H1 (cell line): ENCODE results near the gene PMS1. TPM values are rescaled to one million over a fixed set of nuclear protein-coding genes. Genes with fewer than 3 reads are reported as not detected.

Experiments
- CTCF ChIA-PET: fragments of 300-600 bp; sonication (Branson Sonifier 250); formaldehyde crosslinking; loops from one replicate; lab custom pipeline; 2021; ENCODE audit not compliant: partially characterized antibody; lab: Charles Lee
- POLR2A ChIA-PET: fragments of 300-600 bp; sonication (Branson Sonifier 250); formaldehyde crosslinking; loops from one replicate; lab custom pipeline; 2021; ENCODE audit warnings: inconsistent platforms; ENCODE audit not compliant: partially characterized antibody; lab: Charles Lee
- DNase-seq, 2 experiments: peaks; one replicate each; pipeline versions ENCODE4 v3.0.0 to v3.0.0-alpha.2; 2010 to 2022; ENCODE audit warnings: low spot score in 2 of 2, low read depth in 1 of 2, mixed read lengths in 1 of 2
- FAIRE-seq: peaks from 2 replicates; lab custom pipeline; 2011; peaks lifted over from hg19 to GRCh38; lab: Jason Lieb, UNC
- H2AFZ ChIP-seq: 2 replicates; pipeline ENCODE4 v1.8.1; 2012; ENCODE audit warnings: low read length, inconsistent platforms
- H2AK5ac ChIP-seq: 2 replicates; pipeline ENCODE4 v1.6.1; 2013; ENCODE audit warnings: low read depth, low read length
- H2BK120ac ChIP-seq: replicated peaks from 2 replicates; pipeline ENCODE3; 2013; ENCODE audit warnings: low read depth, low read length, inconsistent platforms
- H2BK12ac ChIP-seq: 2 replicates; pipeline ENCODE4 v1.6.1; 2013; ENCODE audit warnings: low read depth, low read length
- H2BK15ac ChIP-seq: 2 replicates; pipeline ENCODE4 v1.6.1; 2013; ENCODE audit warnings: low read length
- H2BK20ac ChIP-seq: 2 replicates; pipeline ENCODE4 v1.6.1; 2013; ENCODE audit warnings: low read length
- H2BK5ac ChIP-seq: 2 replicates; pipeline ENCODE4 v1.6.1; 2013; ENCODE audit warnings: low read depth, low read length
- H3K14ac ChIP-seq: 2 replicates; pipeline ENCODE4 v1.6.1; 2013; ENCODE audit warnings: inconsistent platforms; ENCODE audit not compliant: insufficient read length
- H3K18ac ChIP-seq: 2 replicates; pipeline ENCODE4 v1.6.1; 2013; ENCODE audit warnings: low read length; ENCODE audit errors: extremely low read depth
- H3K23ac ChIP-seq: 2 replicates; pipeline ENCODE4 v1.6.1; 2013; ENCODE audit warnings: inconsistent platforms; ENCODE audit not compliant: insufficient read length
- H3K23me2 ChIP-seq: 2 replicates; pipeline ENCODE4 v1.6.1; 2013; ENCODE audit warnings: low read depth, low read length
- H3K27ac ChIP-seq: 2 replicates; pipeline ENCODE4 v1.6.1; 2011; ENCODE audit warnings: low read depth, low read length, inconsistent platforms
- H3K27me3 ChIP-seq, 4 experiments: replicated peaks in 1 of 4; 1 replicate in 1 of 4; 2 replicates in 3 of 4; pipeline versions ENCODE4 v1.6.1 to v1.8.1; 2011 to 2013; ENCODE audit warnings: low read length in 3 of 4, mild to moderate bottlenecking in 3 of 4, inconsistent platforms in 2 of 4, mixed read lengths in 2 of 4, moderate library complexity in 1 of 4; ENCODE audit not compliant: control insufficient read depth in 3 of 4, insufficient read depth in 3 of 4; ENCODE audit errors: extremely low read depth in 1 of 4
- H3K36me3 ChIP-seq, 4 experiments: 2 replicates each; pipeline versions ENCODE4 v1.6.1 to v1.8.1; 2011 to 2013; ENCODE audit warnings: mild to moderate bottlenecking in 4 of 4, low read length in 3 of 4, moderate library complexity in 2 of 4, control low read depth in 1 of 4, inconsistent platforms in 1 of 4; ENCODE audit not compliant: insufficient read depth in 4 of 4, control insufficient read depth in 2 of 4
- H3K4ac ChIP-seq: replicated peaks from 2 replicates; pipeline ENCODE3; 2013; ENCODE audit warnings: low read length, low read depth, mixed read lengths, inconsistent platforms; ENCODE audit not compliant: insufficient read length
- H3K4me1 ChIP-seq, 4 experiments: replicated peaks in 1 of 4; 1 replicate in 1 of 4; 2 replicates in 3 of 4; pipeline versions ENCODE4 v1.6.1 to v1.8.1; 2011 to 2013; ENCODE audit warnings: low read length in 3 of 4, inconsistent platforms in 2 of 4, mixed read lengths in 1 of 4; ENCODE audit not compliant: insufficient read depth in 4 of 4, control insufficient read depth in 3 of 4
- H3K4me2 ChIP-seq, 2 experiments: 2 replicates each; pipeline versions ENCODE4 v1.6.1 to v1.8.1; 2011 to 2013; ENCODE audit warnings: low read depth in 2 of 2, low read length in 2 of 2, control low read depth in 1 of 2, inconsistent platforms in 1 of 2, mild to moderate bottlenecking in 1 of 2; ENCODE audit not compliant: insufficient read depth in 1 of 2
- H3K4me3 ChIP-seq, 4 experiments: fragments of 200-600, 300-600 bp in 1 of 4; sonication (generic), shearing (Covaris generic), sonication (Bioruptor Twin) in 1 of 4; 2 replicates each; pipeline versions ENCODE4 v1.5.1 to v1.8.1; 2011 to 2016; ENCODE audit warnings: low read length in 4 of 4, low read depth in 3 of 4, control low read depth in 2 of 4, inconsistent platforms in 2 of 4, mild to moderate bottlenecking in 2 of 4, mixed read lengths in 1 of 4, moderate library complexity in 1 of 4; ENCODE audit not compliant: insufficient read depth in 2 of 4; ENCODE audit errors: extremely low read depth in 1 of 4
- H3K56ac ChIP-seq: replicated peaks from 2 replicates; pipeline ENCODE3; 2013; ENCODE audit warnings: low read depth, mild to moderate bottlenecking, mixed read lengths, low read length, inconsistent platforms; ENCODE audit not compliant: insufficient read length
- H3K79me1 ChIP-seq: 2 replicates; pipeline ENCODE4 v1.6.1; 2013; ENCODE audit warnings: low read depth, low read length, control low read depth
- H3K79me2 ChIP-seq, 2 experiments: 2 replicates each; pipeline versions ENCODE4 v1.6.1 to v1.8.1; 2012 to 2013; ENCODE audit warnings: low read length in 2 of 2, mild to moderate bottlenecking in 2 of 2, inconsistent platforms in 1 of 2; ENCODE audit not compliant: insufficient read depth in 2 of 2, control insufficient read depth in 1 of 2
- H3K9ac ChIP-seq, 4 experiments: replicated peaks in 1 of 4; 1 replicate in 1 of 4; 2 replicates in 3 of 4; pipeline versions ENCODE4 v1.6.1 to v1.8.1; 2011 to 2013; ENCODE audit warnings: low read depth in 3 of 4, low read length in 3 of 4, control low read depth in 2 of 4, mild to moderate bottlenecking in 2 of 4, moderate library complexity in 2 of 4, inconsistent platforms in 1 of 4; ENCODE audit errors: extremely low read depth in 1 of 4
- H3K9me3 ChIP-seq, 2 experiments: 2 replicates each; pipeline versions ENCODE4 v1.6.1 to v1.8.1; 2012 to 2013; ENCODE audit warnings: mild to moderate bottlenecking in 2 of 2, moderate library complexity in 2 of 2, control low read depth in 1 of 2, inconsistent platforms in 1 of 2, low read depth in 1 of 2, low read length in 1 of 2, mixed read lengths in 1 of 2; ENCODE audit not compliant: insufficient read depth in 2 of 2
- H4K20me1 ChIP-seq, 2 experiments: replicated peaks in 1 of 2; 2 replicates each; pipeline versions ENCODE3 to v1.8.1; 2011 to 2013; ENCODE audit warnings: inconsistent platforms in 2 of 2, low read length in 2 of 2, mild to moderate bottlenecking in 1 of 2; ENCODE audit not compliant: insufficient read depth in 2 of 2, control insufficient read depth in 1 of 2
- H4K5ac ChIP-seq: 2 replicates; pipeline ENCODE4 v1.6.1; 2013; ENCODE audit warnings: low read length, low read depth, mixed read lengths, inconsistent platforms; ENCODE audit not compliant: insufficient read length
- H4K8ac ChIP-seq: 2 replicates; pipeline ENCODE4 v1.8.0; 2013; ENCODE audit warnings: mild to moderate bottlenecking, moderate library complexity, low read length, inconsistent platforms; ENCODE audit not compliant: insufficient read depth; ENCODE audit errors: extremely low read depth
- H4K91ac ChIP-seq: replicated peaks from 2 replicates; pipeline ENCODE3; 2013; ENCODE audit warnings: low read length, mixed read lengths, inconsistent platforms; ENCODE audit not compliant: insufficient read length
- BRCA1 ChIP-seq: IDR thresholded peaks from 2 replicates; pipeline ENCODE4 v1.6.1; 2012; ENCODE audit warnings: low read depth, low read length, improper control_type of control experiment
- HDAC6 ChIP-seq: IDR thresholded peaks from one replicate; pipeline ENCODE4 v1.7.1; 2012; ENCODE audit warnings: low read depth, mild to moderate bottlenecking, inconsistent platforms, low read length, moderate library complexity
- WGBS, 2 experiments: shearing (Covaris generic) in 1 of 2; methylation state at CpG; one replicate each; pipeline versions ENCODE4 v1.1.6 to v1.1.7; 2013 to 2015; ENCODE audit warnings: low lambda C conversion rate in 2 of 2, mixed read lengths in 2 of 2, inconsistent platforms in 1 of 2, low coverage in 1 of 2, missing lambda C conversion rate in 1 of 2; ENCODE audit not compliant: insufficient replicate concordance in 2 of 2, insufficient coverage in 1 of 2, insufficient read length in 1 of 2; ENCODE audit errors: extremely low coverage in 1 of 2, missing lambda C conversion rate in 1 of 2; 5-methylcytosine and 5-hydroxymethylcytosine counted together
- polyA plus RNA-seq, 7 experiments: library from polyadenylated mRNA; depleted of rRNA in 3 of 7; stranded (reverse) in 5 of 7; unstranded in 2 of 7; fragments of >200 nt in 5 of 7; fragments of 200-250 nt in 2 of 7; gene quantifications; 1 replicate in 5 of 7; 2 replicates in 1 of 7; 4 replicates in 1 of 7; pipeline versions ENCODE4 v1.2.1 to v1.2.3, GENCODE V29; 2011 to 2013; ENCODE audit warnings: missing spikeins in 2 of 7, mixed read lengths in 2 of 7
- total RNA-seq: library from RNA; stranded (reverse); fragmentation: NEBNext Ultra II Directional; extraction: Animal tissue kit (Norgen Biotek cat#: 25700); gene quantifications from 2 replicates; pipeline ENCODE4 v1.2.1, GENCODE V29; 2021

PMS1 gene
- total and polyA plus RNA-seq, 2 of the 8 experiments (the other 6 are each of a cell fraction or from before 2014, with no cell fraction given), result 13.1 to 59.7 TPM

- no peak overlapping the region for H2BK12ac ChIP-seq
- no peak overlapping the region for H4K8ac ChIP-seq
- no peak overlapping the region for H2AK5ac ChIP-seq
- H3K79me1 ChIP-seq, result no peaks in the 10 kb centered on the region
- no peak overlapping the region for H3K4me2 ChIP-seq
- no peak overlapping the region for H3K4ac ChIP-seq
- no peak overlapping the region for H3K27ac ChIP-seq
- ChIA-PET POLR2A (no interaction called here), CTCF (no interaction called here)
- no peak overlapping the region for H2BK5ac ChIP-seq
- H3K23me2 ChIP-seq, result no peaks in the 10 kb centered on the region
- no peak overlapping the region for H3K9ac ChIP-seq
- no peak overlapping the region for H3K14ac ChIP-seq
- H3K79me2 ChIP-seq, result no peaks in the 10 kb centered on the region
- no peak for FAIRE-seq
- no peak overlapping the region for H3K4me3 ChIP-seq
- no peak overlapping the region for H2BK15ac ChIP-seq
- no peak overlapping the region for H3K23ac ChIP-seq
- H4K20me1 ChIP-seq, result no peaks in the 10 kb centered on the region
- no peak overlapping the region for H4K5ac ChIP-seq
- H2BK20ac ChIP-seq, result no peak overlapping the region
- H3K36me3 ChIP-seq, result no peaks in the 10 kb centered on the region
- 89% methylated on average over 2 of the region's 2 CpGs; no CpG with 5 or more reads in 1 of the 2 experiments for WGBS, 2 experiments
- H4K91ac ChIP-seq, result no peak overlapping the region
- H2AFZ ChIP-seq, result no peak overlapping the region
- H3K4me1 ChIP-seq, result no peaks in the 10 kb centered on the region
- H3K27me3 ChIP-seq, result no peaks in the 10 kb centered on the region
- no peak overlapping the region for H3K56ac ChIP-seq
- TF ChIP-seq BRCA1, result no peak
- no peak for TF ChIP-seq HDAC6
- no peak for DNase-seq
- H2BK120ac ChIP-seq, result no peak overlapping the region
- H3K18ac ChIP-seq, result no peak overlapping the region
- no peaks in the 10 kb centered on the region for H3K9me3 ChIP-seq
These were observed 132.4 kb downstream of the PMS1 start for GRCh38 chr2:189916651-189917050.

Other genes with a start within 250 kb of the PMS1 start
- not detected in 2 replicates for gene SLC40A1, start 203.7 kb upstream of the PMS1 start, total RNA-seq
- 0.03 TPM in 1 of 2 replicates, not detected in the other for gene SLC40A1, start 203.7 kb upstream of the PMS1 start, polyA plus RNA-seq (2011; rRNA removed)
- gene ASNSD1, start 123.0 kb upstream of the PMS1 start, total RNA-seq, result 37.7 and 44.8 TPM in 2 replicates
- 7.1 and 14.1 TPM in 2 replicates for gene ASNSD1, start 123.0 kb upstream of the PMS1 start, polyA plus RNA-seq (2011; rRNA removed)
- 1.5 and 1.7 TPM in 2 replicates for gene ANKAR, start 109.8 kb upstream of the PMS1 start, total RNA-seq
- 0.47 and 0.56 TPM in 2 replicates for gene ANKAR, start 109.8 kb upstream of the PMS1 start, polyA plus RNA-seq (2011; rRNA removed)
- gene OSGEPL1, start 21.7 kb upstream of the PMS1 start, total RNA-seq, result 11.8 and 15.7 TPM in 2 replicates
- gene OSGEPL1, start 21.7 kb upstream of the PMS1 start, polyA plus RNA-seq (2011; rRNA removed), result 4.8 and 7.1 TPM in 2 replicates
- 51.6 and 58.1 TPM in 2 replicates for gene ORMDL1, start 111 bp upstream of the PMS1 start, total RNA-seq
- gene ORMDL1, start 111 bp upstream of the PMS1 start, polyA plus RNA-seq (2011; rRNA removed), result 20.3 and 34.9 TPM in 2 replicates